HG03196 (cell line): ENCODE data around the gene MRPL10.

ENCODE experiments used
- ATAC-seq: cut with Tn5 transposase; IDR thresholded peaks from one replicate; pipeline ENCODE4 v1.9.1; 2021; ENCODE audit not compliant: unreplicated experiment

Gene MRPL10

DNA sequence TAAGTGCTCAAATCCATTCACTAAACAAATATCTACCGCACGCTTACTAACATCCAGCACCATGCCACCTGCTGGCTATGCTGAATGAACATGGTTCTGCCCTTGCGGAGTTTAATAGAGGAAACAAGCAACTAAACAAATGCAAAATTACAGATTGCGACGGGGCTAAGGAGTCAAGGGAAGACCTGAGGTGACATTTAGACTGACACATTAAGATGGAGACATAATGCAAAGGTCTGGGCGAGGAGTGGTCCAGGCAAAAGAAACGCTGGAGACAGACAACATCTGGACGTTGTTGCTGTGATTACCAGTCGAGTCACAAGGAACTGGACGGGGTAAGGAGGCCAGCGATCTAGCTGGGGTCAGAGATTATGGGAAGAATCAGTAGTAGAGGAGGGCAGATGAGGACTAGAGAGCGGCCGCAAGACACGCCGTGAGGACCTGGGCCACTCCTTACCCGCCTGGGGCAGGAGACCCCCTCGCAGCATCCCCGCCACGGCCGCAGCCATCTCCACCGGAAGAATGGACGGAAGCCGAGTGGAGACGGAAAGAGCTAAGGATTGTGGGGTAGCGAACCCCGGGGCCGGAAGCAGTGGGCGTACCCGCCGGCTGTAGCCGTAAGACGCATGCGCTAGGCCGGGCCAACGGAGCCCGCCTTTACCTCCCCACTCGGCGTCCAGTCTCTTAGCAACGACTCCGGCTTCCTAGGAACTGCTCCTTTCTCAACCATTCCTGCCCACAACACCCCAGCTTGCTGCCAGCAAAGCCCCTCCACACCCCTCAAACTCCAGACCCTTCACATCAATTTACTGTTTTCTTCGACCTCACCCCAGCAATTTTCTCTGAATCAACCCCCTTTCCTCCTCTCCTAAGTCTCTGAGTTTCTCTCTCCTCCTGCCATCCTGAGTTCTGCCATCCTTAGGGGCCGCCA is at the start of gene MRPL10, which contains the start of gene LRRC46:
Gene MRPL10 (minus strand): TSS at position 539 of the 931 bp plus-strand sequence. CDS start 30 bp downstream, at position 509.
Gene LRRC46 (plus strand): TSS at position 668 of the 931 bp plus-strand sequence. CDS start 320 bp downstream, outside the sequence.
- ATAC-seq = peak; percentile 66

DNA sequence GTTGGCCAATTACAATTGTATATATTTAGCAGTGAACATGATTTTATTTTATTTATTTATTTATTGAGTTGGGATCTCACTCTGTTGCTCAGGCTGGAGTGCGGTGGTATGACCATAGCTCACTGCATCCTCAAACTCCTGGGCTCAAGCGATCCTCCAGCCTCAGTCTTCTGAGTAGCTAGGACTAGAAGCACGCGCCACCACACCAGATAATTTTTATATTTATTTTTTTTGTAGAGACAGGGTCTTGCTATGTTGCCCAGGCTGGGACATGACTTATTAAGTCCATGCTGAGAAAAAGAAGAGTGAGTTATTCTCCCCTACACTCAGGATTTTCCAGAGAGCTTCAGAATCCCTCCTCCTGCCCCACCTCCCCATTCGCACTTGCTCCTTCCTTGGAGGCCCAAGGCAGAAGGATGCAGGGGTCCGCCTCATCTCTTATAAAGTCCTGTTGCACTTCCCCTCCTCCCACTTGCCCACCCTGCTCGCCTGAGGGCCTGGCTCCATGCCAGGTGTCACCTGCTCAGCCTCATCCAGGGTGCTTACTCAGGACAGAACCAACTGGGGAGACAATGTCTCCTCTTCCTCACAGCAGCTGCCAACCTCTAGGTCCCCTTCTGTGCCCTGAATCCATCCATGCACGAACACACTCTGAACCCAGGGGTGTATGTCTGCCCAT is 48.6 kb upstream of the MRPL10 start:
- no peak for ATAC-seq

DNA sequence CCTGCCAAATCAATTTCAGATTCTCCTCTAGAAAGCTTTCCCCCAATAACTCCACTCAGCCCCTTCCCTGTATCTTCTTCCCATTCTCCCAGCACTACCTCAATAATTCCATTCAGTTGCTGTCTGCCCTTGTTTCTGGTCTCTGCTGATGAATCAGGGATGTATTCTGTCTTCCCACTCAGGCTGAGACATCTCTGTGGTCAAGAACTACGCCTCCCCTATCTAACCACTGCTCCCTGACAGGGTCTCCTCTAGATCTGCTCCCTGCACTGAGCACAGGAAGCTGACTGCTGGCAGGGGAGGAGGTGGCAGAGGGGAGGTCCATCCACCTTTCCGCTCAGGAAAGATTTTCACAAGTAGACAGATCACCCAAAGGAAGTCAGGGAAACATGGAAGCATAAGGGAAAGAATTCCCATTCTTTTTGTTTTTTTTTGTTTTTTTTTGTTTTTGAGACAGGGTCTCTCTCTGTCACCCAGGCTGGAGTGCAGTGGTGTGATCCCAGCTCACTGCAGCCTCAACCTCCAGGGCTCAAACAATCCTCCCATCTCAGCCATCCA is 47.8 kb upstream of the MRPL10 start:
- ATAC-seq = no peak

DNA sequence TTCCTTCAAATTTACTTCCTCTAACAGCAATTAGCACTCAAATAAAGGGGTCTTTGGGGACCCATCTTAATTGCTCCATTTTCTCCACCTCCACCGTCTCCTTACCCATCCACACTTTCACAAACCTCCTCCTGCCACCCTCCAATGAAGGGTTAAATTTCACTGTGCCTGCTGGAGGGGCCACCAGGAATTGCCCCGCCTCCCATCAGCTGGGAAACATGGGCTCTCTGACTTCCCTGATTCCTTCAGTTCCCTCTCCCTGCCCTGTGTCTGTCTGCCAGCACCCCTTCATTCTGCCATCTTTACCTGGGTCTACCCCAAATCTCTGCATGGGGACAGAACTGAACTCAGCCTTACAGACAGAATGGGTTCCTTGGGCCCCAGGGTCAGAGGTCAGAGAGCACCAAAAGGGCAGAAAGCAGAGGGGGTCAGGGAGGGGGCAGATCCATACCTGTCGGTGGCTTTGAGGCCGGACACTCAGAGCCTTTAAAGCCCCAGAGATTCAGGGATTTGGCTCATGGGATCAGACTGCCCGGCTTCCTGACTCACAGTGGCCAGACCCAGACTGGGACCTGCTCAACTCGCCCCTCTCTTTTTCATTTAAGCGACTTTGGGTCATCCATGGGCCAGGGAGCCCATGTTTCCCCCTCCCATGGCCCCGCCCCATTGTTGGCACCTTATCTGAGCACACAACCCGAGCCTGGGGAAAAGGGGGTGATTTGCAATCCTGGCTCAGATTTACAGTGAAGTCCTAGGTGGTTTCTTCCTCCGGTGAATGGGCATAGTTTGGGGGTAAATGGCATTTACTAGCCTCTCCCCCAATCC is 47.1 kb upstream of the MRPL10 start:
- ATAC-seq = no peak

DNA sequence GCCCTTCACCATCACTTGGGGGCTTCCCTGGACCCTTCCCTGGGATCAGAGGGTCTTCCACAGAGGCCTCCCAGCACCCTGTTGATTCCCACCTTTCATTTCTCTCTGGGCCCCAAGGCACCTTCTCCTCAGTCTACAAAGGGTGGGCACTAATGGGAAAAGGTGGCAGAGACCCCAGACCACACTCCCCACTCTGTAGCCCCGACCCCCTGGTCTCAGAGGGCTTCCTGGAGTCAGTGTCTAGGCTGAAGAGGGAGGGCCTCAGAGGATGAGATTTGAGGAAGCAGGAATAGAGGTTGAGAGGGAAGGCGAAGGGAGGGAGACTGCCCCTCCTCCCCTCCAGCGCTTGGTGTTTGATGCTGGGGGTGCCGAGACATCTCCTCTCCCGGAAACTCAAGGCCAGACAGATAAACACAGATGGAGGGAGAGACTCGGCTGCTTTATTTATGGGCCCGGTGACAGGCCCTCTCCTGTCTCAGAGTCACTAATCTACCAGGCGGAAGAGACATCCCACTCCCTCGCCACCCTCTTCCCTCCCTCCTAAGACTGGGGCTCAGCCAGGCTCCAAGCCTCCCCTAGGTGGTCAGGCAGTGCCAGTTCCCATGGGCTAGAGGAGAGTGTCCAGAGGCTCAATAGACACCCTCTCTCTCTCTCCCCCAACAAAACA is 46.2 kb upstream of the MRPL10 start:
- ATAC-seq = no peak

DNA sequence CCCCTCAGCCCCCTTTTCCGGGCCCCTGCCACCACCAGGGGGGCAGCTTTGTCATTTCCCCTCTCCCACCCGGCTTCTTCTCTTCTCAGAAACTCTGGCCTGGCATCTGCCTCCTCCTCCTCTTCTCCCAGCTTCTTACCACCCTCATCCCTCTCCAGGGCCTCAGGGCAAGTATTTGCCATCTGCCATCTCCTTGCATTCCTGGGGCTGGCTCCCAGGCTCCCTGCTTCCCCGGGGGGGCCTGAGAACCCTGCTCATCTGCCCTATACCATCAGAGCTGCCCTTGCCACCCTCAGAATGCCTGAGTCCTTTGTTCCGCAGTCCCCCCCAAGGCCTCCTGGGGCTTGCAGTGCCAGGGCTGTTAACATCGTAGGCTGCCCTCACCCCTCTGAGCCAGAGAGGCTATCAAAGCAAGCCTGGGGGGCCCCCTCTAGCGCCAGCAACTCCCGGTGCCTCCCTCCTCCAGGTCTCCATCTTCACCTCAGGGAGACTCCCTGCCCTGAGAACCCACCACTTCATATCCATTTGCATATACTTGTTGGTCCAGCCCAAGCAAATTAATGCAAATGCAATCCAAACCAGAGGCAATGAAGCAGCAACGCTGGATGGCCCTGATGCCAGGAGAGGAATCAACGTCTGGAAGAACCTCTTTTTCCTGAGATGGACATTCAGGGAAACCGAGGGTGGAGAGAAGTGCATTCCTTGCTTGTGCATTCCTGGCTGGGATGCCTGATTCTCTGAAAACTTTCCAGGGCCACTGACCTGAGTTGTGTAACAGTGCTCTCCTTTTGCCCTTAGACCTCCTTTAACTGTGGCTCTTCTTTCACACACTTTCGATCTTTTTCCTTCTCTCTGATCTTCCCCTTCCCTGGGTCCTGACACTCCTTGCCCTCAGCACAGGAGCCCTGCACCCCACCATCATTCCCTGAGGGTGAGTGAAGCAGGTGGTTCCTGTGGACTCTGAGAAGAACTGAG is 44.0 kb upstream of the MRPL10 start:
- no peak for ATAC-seq

DNA sequence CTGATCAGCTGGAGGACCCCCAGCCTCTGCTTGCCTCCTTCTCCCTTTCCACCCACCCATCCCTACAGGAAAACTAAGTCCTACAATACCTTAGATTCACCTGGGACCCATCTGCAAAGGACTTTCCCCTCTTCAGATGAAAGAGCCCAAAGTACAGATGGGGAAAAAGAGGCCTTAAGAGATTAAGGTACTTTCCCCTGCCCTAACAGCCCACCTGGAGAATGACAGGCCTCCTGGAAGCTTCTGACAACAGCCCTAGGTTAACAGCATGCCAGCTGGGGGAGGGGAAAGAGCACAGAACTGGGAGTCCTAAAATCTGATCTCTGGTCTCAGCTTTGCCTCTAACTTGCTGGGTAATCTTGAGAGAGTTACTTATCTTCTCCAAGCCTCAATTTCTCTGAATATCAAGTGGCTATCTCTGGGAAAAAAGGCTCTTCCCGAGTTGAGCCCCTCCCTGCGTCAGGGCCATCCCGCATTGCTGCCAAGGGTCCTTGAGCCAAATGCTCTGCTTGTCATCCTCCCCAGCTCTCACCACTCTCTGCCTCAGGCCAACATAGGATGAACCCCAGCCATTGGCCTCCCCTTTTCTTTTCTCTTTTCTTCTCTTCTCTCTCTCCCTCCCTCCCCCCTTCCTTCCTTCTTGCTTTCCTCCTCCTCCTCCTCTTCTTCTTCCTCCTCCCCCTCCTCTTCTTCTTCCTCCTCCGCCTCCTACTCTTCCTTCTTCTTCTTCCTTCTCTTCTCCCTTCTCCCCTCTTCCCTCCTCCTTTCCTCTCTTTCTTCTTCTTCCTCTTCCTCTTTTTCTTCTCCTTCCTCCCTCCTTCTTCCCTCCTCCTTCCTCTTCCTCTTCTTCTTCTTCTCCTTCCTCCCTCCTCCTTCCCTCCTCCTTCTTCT is 42.1 kb upstream of the MRPL10 start:
- ATAC-seq = no peak

DNA sequence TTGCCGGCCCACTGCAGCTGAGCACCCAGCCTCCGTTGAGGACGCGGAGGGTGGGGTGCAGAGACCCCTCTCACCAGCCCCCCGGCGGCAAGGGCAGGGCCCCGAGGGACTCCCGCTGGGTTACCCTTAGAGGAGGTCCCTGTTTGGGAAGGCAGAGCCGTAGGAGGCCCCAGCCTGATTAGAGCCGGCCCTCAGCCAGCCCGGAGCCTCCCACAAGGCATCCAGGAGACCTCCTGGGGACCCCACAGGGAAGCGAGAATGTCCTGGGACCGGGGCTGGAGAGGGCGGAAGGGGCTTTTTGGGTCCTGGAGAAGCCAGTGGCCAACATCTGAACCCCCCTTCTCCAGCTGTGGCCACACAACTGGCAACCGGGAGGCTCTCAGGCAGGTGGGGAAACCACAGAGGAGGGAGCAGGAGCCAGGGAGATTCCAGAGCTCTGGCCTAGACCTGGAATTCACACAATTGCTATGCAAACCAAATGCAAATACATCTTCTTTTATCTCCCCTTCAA is 41.4 kb upstream of the MRPL10 start:
- no peak for ATAC-seq

DNA sequence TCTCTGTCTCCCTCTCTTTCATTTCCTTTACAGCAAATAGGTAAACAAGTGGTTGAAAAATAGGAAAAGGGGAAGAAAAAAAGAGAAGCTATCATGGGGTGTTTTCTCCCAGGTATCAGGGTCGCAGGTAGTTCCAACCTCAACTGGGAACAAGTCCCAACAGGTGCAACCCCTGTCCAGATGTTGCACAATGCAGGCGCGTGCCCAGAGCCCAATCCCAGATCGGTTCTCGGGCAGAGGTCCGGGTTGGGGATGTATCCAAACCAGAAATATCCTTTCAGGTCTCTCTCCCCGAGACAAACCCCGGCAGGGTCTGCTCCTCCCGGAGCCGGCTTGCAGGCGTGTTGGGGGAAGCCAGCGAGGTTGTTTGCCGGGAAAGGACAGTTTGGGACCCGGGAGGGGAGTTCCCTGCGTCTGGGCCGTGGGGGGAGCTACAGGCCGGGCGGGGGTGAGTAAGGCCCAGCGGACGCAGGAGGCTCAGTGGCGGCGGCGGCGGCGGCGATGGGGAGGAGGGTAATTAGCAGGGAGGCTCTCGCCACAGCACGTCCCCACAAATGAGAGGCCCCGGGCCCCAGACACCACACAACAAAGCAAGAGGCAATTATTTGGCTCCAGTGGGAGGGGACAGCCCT is 40.8 kb upstream of the MRPL10 start:
- no peak for ATAC-seq

DNA sequence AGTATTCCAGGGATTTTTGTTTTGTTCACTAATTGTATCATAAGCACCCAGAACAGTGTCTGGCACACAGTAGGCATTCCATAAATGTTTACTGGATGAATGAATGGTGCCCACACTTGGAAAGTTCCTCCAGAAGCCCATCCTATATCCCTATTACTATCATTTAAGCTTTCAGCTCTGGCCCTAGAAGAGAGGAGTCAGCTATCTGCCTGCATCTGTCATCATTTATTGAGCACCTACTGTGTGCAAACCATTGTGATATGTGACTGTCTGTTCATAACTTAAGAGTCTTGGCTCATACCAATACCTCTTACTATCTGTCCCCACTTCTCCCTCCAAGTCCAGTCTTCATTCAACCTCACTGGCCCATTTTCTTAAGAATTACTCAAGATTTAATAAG is 39.7 kb upstream of the MRPL10 start:
- ATAC-seq = no peak

DNA sequence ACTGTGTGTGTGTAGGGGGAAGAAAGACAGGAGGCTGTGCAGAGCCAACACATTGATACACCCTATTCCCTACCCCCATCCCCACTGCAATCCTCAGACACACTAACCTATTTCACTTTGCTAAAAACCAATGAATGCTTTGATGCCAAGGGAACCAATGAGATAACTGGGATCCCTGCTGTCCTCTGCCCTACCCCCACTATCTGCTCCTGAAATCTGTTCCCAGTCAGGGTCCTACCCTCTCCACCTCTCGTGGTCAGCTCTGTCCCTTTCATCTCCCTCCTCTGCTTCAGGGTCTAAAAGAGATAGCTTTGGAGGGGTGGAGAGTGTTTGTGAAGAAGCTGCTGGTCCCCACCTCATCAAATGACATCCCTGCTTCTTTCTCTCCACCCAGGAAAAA is 38.7 kb upstream of the MRPL10 start:
- no peak for ATAC-seq

DNA sequence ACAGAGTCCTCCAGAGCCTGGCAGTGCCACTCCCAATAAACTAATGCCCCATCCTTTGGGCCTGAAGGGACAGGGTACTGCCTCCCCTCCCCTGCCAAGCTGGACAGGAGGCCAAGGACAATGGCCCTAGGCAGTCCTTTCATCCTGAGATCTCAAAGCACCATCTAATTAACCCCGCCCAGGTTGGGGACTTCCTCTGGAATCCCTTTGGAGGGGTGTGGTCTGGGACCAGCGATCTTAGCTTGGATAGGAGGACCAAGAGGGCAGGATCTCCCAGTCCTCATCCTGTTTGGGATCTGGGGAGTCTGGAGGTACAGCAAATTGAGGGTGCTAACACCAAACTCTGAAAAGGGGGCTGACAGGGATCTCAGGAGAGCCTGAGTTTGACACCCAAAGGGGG is 37.8 kb upstream of the MRPL10 start:
- no peak for ATAC-seq

DNA sequence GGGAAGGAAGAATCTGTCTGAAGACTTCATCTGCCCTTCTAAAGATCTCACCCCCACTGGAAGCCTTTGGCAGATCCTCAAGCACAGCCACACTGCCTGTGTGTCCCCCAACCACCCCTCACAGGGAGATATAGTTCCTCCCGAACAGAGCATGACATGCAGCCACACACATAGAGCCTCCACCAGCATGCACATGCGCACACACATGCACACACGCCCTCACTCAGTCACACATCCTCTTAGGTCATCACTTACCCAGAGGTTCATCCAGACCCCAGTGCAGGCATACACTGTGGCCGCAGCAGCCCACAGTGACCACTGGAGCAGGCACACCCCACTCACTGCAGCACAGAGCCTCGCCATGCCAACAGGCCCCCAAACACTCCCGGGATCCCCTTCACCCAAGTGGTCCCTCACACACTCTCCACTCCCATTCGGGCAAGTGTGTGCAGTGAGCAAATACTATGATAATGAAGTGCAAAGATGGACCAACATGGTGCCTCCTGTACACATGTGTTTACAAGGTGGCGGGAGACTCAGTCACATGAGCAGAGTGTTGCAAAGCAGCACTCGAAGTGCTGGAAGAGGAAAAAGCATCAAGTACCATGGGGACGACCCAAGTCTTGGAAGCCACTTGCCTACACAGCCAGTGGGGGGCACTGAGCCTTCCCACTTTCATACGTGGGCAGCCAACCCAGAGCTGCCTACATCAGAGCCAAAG is 36.6 kb upstream of the MRPL10 start:
- ATAC-seq = no peak

DNA sequence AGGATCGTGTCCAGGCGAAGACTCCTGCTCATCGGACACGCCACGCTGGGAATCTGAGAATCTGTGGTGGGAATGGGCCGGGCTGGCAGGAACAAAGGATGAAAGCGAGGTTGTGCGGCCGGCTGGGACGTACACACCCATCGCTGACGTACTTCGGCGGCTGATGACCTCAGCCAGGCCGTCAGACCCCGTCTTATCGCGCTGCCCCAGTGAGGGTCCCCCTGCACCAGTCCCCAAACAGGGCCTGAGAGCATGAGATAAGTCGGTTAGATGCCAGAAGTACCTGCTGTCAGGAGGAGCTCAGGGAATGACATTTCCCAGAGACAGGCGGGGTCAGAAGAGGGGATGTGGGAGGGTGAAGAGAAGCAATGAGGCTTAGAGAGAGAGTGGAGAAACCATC is 35.6 kb upstream of the MRPL10 start:
- ATAC-seq = no peak

DNA sequence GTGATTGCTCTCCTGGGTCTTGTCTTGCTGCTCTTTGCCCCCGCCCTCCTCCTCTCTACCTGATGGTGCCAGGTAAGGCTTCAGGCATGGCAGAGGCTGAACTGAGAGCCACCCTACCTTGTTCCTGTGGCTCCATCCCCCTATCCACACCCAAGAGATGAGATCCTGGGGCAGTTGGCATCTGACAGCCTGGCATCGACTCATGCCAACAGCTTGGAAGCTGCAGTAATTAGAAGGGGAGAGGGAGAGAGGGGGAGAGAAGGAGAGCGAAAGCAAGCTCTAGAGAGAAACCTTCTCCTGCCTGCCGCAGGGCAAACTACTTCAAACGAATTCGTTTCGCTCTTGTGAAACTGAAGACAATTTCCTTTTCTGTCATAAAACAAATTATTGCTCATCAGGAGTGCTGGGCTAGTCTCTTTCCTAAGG is 33.5 kb upstream of the MRPL10 start:
- no peak for ATAC-seq

DNA sequence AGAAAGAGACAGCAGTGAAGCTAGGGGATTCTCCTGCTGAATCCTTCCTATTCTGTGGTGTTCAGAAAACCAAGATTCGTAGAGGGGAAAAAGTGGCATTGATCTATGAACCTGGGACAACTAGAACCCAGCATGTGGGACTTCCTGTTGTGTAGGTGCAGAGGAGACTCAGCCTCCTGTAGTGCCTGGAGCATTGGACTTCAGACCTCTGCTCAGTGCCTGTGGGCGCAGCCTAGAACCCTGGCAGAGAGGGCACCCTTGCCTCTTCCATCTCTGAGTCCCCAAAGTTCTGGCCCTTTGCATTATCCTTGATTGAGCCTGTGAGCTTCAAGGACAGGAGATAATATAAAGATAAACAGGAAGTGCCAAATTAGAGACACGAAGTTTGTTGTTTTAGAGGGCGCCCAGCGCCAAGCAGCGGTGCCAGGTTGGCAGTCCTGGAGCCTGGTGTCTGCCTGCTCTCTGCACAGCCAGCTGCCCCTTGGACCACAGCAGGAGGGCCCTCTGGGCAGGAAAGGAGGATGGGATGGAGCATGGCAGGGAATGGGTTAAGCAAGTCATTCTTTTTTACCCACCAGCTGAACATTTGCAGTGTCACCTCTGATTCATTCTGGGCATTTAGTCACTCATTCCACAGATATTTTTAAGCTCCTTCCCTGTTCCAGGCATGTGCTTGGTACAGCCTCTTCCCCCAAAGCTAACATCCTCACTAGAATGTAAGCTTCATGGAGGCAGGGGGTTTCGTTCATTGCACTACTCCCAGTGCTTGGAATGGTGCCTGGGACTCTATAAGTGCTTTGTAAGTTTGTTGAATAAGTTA is 31.5 kb upstream of the MRPL10 start:
- no peak for ATAC-seq
